IPS DF 4.7 (cell line): ENCODE results near the gene PAM16.

ENCODE experiments used
- DNase-seq: peaks from one replicate; pipeline ENCODE4 v3.0.0-alpha.2; 2013; ENCODE audit warnings: low spot score; ENCODE audit errors: extremely low read depth

PAM16 gene

DNA sequence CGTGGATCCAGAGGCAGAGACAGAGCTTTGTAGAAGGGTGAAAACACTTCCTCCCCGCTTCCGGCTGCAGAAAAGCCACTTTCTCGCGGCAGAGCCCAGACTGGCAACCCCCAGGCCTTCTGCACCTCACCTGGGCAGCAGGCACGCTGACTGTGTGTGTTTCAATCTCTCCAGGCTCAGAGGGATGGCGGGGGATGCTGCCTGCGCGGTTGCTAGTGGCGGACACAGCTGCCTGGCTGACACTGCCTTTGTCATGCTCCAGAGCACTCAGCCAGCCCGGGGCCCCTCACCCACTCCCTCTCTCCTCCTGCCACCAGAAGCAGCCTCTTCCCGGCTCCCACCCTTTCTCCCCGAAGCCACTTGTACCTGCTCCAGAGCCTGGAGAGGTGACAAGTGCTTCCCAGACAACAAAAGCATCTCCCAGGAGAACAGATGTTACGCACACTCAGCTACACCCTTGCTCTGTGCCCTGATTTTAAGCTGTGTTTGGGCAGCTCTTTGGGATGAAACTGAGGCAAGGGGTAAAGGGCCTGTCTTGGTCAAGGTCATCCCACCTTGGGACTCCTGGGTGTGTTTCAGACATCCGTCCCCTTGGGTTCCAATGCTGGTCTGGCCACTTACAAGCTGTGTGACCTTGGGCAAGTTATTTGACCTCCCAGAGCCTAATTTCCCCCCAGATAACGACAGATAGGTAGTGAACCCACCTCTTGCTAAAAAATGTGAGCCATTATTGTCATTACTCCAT lies 44.5 kb downstream of the PAM16 start:
- no peak for DNase-seq

DNA sequence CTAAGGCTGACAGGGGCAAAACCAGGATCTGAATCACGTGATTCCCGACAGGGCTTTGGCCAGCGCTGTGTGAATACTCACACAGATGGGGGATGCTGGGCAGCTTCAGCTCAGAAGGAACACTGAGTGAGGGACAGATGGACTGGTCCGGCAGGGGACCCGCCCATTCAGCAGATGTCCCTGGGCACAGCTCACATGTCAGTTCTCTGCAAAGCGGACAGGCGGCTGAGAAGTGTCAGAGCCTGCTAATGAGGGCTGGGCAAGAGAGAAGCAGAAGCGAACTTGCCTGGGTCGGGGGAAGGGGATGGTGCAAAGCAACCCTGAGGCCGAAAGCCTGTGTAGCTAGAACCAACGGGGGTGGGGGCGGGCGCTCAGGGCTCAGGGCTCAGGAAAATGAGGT lies 47.1 kb downstream of the PAM16 start:
- no peak for DNase-seq

DNA sequence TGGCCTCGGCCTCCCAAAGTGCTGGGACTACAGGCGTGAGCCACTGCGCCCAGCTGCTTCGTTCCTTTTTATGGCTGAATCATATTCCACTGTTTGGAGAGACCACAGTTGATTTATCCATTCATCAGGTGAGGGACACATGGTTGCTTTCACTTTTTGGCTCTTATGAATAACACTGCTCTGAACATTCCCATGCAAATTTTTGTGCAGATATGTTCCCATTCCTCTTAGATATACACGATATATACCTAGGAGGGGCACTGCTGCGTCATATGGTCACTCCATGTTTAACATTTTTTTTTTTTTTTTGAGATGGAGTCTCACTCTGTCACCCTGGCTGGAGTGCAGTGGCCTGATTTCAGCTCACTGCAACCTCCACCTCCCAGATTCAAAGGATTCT lies 49.2 kb downstream of the PAM16 start:
- no peak for DNase-seq

DNA sequence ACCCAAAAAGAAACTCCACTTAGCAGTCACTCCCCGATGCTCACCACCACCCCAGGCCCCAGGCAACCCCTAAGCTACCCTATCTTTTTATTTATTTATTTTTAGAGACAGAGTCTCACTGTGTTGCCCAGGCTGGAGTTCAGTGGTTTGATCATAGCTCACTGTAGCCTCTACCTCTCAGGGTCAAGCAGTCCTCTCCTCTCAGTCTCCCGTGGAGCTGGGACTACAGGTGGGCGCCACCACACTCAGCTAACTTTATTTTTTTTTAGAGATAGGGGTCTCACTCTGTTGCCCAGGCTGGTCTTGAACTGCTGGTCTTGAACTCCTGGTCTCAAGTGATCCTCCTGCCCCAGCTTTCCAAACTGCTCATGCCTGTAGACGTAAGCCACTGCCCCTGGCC lies 49.9 kb downstream of the PAM16 start:
- DNase-seq: no peak

DNA sequence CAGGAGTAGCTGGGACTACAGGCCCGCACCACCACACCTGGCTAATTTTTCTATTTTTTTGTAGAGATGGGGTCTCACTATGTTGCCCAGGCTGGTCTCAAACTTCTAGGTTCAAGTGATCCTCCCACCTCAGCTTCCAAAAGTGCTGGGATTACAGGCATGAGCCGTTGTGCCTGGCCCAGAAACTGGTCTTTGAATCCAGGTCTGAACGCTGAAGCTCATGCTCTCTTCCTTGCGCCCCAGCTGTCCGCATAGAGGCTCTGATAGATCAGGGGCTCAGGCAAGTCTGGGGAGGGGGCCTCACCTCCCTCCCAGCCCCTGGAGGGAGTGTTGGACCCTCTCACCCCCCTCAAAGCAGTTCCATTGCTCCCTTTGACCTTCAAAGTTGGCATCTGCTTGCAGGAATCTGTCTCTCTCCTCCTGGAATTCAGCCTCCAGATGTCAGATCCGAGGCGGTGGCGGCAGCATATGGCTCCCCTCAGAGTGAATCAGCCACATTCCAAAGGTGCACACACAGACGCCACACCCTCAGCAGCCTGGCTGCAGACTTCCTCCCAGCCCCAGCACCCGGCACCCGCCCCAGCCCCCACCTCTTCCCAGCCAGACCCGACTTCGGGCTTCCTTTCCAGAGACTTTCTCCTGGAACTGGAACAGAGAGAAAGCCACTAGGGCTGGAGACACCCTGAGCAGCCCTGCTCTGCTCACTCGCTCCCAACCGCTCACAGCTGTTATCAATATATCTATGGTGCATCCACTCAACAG lies 52.2 kb downstream of the PAM16 start:
- no peak for DNase-seq

DNA sequence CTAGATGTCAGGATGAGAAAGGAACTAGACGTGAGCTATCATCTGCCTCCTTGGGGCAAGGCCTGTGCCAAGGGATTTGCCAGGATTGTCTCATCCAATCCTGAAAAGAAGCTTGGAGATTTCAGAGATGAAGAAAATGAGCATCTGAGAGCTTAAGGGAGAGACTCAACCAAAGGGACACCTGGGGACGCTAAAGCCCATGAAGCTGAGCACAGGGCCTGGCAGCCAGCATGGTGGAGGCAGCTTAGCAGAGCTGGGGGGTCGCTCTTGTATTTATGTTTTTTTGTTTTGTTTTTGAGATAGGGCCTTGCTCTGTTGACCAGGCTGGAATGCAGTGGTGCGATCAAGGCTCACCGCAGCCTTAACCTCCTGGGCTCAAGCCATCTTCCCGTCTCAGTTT lies 53.6 kb downstream of the PAM16 start:
- no peak for DNase-seq

DNA sequence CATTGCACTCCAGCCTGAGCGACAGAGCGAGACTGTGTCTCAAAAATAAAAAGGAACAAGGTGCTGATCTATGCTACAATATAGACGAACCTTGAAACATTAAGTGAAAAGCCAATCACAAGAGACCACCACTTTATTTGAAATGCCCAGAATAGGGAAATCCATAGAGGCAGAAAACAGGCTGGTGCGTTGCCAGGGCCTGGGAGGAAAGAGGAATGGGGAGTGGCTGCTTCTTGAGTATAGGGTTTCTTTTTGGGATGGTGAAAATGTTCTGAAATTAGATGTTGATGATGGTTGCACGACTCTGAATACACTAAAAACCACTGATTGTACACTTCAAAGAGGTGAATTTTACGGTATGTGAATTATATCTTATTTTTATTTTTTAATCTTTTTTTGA lies 55.5 kb downstream of the PAM16 start:
- no peak for DNase-seq

DNA sequence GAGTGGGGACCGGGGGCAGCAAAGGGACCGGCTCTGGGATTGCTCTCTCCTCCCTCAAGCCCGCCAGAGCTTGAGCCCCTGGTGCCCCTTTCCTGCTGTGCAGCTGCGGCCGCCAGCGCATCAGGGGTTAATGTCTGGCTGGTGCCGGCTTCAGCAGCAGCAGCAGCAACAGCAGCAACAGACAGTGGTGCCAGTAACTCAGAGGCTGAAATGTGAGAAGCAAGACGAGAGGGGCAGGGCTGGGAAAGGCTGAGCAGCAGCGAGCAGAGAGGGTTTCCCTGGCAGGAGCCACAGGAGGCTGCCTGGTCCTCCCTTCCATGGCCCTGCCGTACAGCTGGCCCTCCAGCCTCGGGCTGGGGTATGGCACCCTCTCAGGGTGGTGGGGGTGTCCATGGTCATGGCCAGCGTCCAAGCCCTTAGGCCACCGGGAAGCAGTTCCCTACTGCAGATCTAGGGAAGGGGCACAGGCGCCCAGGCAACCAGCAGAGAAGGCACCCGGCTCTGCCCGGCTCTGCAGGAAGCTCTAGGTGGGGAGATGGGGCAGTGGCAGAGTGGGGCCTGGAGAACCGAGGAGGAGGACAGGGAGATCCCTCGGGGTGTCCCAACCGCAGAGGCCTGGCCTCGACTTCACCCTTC lies 57.2 kb downstream of the PAM16 start:
- DNase-seq: no peak

DNA sequence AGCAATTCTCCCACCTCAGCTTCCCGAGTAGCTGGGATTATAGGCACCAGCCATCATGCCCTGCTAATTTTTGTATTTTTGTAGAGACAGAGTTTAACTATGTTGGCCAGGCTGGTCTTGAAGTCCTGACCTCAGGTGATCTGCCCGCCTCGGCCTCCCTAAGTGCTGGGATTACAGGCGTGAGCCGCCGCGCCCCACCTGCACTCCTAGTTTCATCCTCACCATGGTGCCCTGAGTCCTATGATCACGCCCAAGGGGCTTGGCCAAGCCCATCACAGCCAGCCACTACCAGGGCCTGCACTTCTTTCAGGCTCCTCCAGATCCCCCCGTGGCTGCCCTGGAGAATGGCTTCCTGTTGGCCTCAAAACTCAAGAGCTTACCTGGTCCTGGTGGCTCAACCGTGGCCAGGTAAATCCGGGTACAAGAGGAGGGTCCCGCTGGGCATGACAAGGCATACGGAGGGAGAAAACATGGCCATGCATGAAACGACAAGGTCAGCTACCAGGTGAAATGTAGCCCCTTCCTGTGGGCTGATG lies 57.9 kb downstream of the PAM16 start:
- no peak for DNase-seq

DNA sequence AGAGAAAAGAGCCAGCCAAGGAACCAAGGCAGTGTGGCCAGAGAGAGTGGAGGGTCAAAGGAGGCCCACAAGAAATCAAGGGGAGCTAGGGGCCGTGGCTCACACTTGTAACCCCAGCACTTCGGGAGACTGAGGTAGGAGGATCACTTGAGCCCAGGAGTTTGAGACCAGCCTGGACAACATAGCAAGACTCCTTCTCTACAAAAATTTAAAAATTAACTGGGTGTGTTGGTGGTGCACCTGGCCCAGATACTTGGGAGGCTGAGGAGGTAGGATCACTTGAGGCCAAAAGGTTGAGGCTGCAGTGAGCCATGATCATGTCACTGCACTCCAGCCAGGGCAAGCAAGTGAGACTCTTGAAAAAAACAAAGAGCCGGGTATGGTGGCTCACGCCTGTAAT lies 59.4 kb downstream of the PAM16 start:
- no peak for DNase-seq
